Left forelimb (tissue), 1 donor: ENCODE measurements around the gene SOCS2.
"Not testable (repeated sequence)": the region's sequence is repeated elsewhere in the genome, so short reads cannot be mapped to it uniquely, and the experiment has no call there.

Experiments used
- DNase-seq: peaks from one replicate; pipeline ENCODE4 v3.0.0-alpha.2; 2018; ENCODE audit warnings: low spot score

The SOCS2 gene

DNA sequence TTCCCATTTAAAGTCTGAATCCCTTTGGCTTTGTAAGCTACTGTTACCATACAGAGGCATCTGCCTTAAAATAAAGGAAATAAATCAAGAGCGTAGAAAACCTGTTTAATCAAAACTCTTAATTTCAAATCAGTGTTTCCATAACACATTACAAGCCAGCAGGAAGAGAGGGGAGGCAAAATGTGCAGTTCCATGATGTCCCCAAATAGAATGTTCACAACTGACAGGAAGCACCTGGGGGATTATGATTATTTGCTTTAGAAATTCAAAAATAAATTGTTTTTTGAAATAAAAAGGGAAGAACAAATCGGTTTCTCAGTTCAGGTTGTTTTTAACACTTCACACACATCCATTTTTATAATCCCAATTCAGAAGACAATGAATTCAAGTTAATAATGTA, 21.4 kb downstream of the SOCS2 start:
- DNase-seq, result no peak

DNA sequence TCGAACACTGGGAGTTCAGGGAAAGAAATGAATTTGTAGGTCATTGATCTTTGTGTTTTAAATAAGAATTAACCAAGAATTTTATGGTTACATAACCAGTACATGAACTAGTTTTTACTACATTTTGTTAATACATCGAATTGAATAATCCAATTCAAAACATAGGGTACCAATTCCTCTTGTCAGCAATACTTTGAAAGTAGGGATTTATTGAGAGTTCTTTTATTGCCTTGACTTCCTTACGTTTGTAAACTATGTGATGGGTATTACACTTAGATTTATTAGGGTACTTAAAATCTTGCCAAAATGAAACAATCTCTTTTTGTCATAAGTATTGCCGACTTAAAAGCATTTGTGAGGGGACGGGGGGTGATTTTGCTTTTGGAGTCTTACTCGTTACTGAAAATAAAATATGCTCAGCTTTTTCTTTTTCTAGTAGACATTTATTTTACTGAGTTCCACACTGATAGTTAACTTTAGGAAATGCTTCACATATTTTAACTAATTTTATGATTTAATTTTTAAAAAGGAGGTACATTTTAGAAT, 22.4 kb downstream of the SOCS2 start:
- no peak for DNase-seq

DNA sequence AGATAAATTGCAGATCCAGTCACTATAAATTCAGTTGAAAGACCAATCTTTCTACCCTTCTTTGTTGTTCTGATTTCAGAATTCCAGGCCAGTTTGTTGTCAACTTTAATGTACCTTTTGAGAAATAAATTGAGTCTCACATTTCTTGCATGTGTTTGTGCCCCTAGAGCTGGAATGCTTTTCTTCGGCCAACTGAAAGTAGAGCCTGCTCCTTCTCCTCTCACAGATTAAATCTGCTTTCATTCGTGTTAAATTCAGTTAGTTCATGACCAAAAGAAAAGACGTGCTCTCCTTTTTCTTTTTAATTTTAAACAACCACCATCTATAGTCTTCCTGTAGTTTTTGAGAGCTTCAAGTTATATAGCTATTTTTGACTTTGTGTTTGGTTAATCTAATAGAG, 22.9 kb downstream of the SOCS2 start:
- no peak for DNase-seq

GRCh38 chr12:93597608-93598007, 25.1 kb downstream of the SOCS2 start:
- no peak for DNase-seq

GRCh38 chr12:93599192-93599591, 26.7 kb downstream of the SOCS2 start:
- DNase-seq, result no peak

GRCh38 chr12:93601591-93601990, 29.1 kb downstream of the SOCS2 start:
- no peak for DNase-seq

DNA sequence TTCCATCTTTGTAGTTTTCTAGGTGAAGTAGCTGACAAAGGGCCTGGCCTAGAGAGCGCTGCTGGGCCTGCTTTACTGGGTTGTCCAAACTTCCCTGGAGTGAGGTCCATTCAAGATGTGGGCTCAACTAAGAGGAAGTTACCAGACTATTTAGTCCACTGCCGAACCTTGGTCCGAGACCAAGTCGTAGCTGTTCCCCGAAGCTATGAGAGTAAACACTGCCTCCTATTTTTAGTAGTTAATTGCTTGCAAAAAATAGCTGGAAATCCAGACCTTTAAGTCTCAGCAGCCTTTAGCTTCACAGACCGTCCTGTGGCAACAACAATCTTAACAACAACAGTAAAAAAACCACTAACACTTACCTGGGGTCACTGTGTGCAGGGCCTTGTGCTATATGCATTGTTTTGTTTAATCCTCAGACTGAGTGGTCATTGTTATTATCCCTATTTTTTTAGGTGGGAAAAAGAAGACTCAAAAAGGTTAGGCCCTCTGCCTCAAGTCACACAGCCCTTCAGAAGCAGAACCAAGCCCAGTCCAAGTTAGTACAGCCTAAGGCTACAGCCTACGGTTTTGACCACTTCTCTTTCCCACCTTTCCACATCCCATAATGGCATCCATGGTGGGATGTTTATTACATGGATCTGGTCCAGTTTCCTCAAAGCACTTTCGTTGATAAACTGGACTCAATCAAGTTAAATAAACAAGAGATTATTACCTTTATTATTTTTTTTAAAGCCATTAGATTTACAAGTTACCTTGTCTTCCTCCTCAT, 30.6 kb downstream of the SOCS2 start:
- no peak for DNase-seq

- DNase-seq, result no peak
These were observed 31.3 kb downstream of the SOCS2 start for GRCh38 chr12:93603762-93604161.

DNA sequence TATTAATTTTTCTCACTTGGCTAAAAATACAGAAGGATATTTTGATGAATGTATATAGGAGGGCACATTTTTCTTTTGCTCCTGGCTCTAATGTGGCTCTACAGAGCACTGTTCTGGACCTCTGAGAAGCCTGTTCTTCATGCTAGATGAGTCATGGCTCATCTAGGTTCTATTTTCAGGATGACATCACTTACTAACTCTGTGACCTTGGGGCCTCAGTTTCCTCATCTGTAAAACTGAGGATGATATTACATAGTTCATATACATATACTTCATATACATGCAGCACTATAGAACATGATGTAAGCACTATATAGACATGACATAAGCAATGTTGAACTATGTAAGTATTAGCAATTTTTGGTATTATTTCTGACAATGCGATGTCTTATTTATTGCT, 35.8 kb downstream of the SOCS2 start:
- DNase-seq, result no peak

- DNase-seq, result no peak
These were observed 37.1 kb downstream of the SOCS2 start for GRCh38 chr12:93609281-93610192.

DNA sequence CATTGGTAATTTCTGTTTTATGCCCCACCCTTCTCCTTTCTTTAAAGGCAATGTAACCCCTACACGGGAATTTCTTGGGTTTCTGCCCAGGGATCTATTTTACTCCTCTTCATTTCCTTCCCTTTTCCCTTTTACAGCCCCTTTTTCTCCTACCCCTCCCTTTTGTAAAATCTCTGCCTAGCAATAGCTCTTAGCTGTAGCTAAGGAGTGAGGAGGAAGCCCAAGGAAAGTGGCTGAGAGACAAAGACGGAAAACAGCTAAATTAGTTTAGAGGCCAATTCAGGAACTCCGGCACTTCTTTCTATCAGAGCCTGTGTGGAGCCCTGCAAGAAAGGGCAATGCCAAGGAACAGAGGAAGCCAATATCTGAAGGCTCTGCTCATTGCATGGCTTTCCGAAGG, 40.3 kb downstream of the SOCS2 start:
- no peak for DNase-seq

DNA sequence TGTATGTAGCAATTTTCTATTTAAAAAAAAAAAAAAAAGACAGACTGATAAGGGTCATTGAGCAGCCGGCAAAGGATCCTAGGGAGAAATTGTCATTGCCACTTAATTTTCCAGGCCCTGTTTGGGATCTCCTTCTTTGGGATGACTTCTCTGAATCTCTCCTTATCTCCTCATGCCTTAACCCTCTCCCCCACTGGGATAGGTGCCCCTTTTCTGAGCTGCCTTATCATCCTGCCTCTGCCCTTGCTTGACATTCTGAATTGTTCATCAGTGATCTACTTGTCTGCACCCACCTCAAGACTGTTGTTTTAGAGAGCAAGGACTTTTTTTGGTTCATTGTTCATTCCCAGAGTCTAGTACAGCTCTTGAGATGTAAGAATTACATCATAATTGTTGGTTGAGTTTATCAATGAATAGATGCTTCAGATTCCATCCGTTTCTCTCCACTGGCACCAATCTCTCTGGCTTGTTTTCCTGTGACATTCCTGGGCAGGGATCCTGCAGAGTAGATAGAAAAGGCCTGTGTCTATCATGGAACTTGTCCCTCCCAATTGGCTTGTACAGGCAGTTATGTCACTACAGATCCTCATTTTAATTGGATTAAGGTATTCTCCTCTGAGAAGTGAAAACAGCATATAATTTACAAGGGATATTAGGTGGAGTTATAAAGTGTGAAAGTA, 42.6 kb downstream of the SOCS2 start:
- no peak for DNase-seq

DNA sequence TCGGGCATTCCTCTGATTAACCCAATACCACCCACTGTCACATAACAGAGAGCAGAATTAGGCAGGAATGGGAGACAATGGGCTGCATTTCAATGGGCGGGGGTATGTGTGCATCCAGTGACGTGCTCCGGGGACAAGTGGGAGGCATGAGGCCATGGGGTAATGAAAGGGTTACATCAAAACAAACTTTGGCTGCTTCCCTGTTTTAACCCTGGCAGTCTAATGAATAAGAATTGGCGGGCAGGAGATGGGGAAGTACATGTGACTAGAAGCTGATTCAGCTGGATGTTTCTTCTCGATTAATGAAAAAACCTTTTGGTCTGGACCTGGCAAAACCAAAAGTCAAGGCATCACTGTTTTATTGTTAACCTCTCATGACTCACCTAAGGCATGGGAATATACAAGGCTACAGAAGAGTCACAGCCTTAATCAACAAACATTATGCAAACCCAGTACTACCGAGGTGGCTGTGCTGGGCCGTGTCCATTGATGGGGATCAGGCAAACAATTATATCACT, 44.2 kb downstream of the SOCS2 start:
- no peak for DNase-seq

DNA sequence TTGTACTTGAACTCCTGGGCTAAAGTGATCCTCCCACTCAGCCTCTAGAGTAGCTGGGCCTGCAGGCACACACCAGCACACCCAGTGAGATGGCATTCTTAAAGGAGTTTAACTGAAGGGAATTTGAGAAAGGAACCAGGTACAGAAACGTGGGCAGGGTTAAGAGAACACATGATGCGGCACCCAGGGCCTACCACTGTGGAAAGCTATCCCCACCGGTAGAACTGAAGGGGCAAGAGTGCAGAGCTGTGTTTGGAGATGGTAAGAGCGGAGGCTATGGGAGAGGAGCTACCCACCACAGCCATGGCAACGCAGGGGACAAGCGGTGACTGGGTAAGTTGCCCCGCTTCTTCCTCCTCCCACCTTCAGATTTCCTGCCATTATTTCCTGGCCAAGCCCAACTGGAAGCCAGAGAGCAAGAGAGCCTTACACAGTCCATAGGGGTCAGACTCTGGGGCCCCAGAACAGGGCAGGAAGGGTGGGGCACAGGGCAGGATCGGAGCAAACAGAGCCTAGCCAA, 46.5 kb downstream of the SOCS2 start:
- DNase-seq, result no peak

DNA sequence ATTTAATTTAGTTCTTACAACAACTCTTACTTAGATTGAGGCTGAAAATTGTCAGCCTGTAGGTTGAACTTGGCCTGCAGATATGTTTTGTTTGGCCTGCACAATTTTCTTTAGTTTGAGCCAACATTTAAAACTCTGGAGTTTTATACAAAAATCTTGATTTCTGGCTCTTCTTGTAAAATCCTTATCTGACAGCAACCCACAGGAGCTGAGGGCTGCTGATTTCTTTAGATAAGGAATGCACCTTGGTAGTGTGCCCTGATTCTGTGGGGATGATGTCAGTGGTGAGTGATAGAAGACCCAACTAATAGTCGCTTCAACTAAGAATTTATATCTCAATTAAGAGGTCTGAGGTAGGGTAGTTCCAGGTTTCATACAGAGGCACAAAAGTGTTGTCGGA, 49.5 kb downstream of the SOCS2 start:
- DNase-seq, result no peak

DNA sequence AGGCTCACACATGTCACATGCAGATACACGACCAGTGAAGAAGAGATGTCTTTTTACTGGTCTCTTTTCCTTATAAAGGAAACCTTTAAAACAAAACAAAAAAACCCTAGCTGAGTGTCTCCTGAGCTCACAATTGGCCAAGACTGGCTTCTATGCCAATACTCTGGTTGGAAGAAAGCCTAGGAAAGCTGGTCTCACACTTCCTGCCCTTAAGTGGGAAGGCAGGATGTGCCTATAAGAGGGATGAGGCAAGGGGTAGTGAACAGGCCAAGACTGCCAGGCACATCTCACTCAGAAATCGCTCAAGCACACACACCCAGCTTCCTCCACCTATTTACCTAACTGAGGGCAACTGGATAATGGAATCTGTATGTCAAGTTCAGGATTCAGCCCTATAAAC, 50.0 kb downstream of the SOCS2 start:
- DNase-seq, result no peak

DNA sequence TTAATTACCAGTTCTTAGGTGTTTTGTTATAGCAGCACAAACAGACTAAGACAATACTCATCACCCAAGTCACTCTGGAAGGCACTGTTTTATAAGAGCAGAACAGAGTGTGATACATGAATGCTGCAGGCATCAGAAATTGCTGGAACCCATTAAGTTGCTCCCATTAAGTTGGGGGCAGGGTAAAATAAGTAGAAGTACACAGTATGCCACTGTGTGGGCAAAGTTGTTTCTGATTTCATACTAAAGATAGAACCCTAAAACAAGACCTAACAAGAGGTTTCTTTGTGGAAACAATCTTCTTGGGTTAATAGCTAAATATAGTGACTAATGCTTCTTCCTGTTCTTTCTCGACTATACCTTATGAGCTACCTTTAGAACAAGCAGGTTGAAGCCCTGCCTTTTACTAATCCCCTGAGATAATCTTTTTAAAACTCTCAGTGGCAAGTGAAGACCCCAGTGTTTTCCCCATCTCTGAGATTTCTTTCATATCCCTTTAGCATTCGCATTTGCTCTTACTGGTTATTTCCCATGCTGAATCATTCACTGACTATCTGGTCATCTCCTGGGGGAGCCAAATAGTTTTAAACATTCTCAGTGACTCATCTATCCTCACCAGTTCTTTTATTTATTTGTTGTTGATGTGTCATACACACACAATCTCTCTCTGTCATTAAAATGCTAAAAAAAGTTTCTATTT, 52.3 kb downstream of the SOCS2 start:
- no peak for DNase-seq

DNA sequence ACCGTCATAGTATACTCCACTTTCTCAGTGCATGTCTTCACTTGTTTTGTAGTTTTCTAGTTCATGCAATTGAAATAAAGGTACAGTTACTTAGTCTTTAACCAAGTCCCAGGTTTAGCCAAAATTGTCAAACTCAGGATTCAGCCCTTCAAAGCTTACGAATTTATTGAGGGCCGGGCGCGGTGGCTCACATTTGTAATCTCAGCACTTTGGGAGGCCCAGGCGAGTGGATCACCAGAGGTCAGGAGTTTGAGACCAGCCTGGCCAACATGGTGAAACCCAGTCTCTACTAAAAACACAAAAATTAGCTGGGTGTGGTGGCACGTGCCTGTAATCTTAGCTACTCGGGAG, 52.8 kb downstream of the SOCS2 start:
- not testable (repeated sequence) for DNase-seq

DNA sequence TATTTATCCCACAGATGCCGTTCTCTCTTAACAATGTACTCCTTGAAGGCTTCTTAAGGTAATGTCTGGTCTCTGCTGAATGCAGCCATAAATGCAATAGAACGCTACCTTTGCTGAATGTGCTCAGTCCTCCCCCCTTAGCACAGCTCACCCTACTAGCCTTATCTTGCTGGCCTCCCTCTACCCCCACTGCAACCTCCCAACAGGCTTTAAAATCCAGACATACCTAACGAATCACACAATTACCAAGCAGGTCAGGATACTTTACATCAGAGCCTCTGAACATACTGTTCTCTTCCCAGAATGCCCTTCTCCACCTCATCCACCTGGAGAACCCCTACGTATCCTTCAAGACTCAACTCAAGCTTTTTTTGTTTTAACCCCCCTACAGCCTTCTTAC, 53.7 kb downstream of the SOCS2 start:
- no peak for DNase-seq
